H9 (cell line): ENCODE results near the gene NINJ1. TPM values are rescaled to one million over a fixed set of nuclear protein-coding genes. Genes with fewer than 3 reads are reported as not detected.

Experiments used
- DNase-seq: peaks from one replicate; pipeline ENCODE4 v3.0.0-alpha.2; 2017
- H2AFZ ChIP-seq: one replicate; pipeline ENCODE4 v1.6.1; 2013; ENCODE audit warnings: mild to moderate bottlenecking, low read length, control low read depth, moderate library complexity
- H2AK5ac ChIP-seq: 2 replicates; pipeline ENCODE4 v1.6.1; 2013; ENCODE audit warnings: low read length, control low read depth, mixed read lengths; ENCODE audit not compliant: insufficient read length
- H2BK120ac ChIP-seq: one replicate; pipeline ENCODE4 v1.6.1; 2013; ENCODE audit warnings: low read depth, mild to moderate bottlenecking, low read length, control low read depth, inconsistent platforms; ENCODE audit not compliant: poor library complexity, severe bottlenecking
- H2BK12ac ChIP-seq: 2 replicates; pipeline ENCODE4 v1.6.1; 2013; ENCODE audit warnings: low read length, control low read depth, mixed read lengths, low read depth; ENCODE audit not compliant: insufficient read length
- H2BK15ac ChIP-seq: 2 replicates; pipeline ENCODE4 v1.6.1; 2013; ENCODE audit warnings: low read depth, low read length, control low read depth
- H2BK20ac ChIP-seq: one replicate; pipeline ENCODE4 v1.6.1; 2013; ENCODE audit warnings: low read depth, mild to moderate bottlenecking, low read length, control low read depth, inconsistent platforms; ENCODE audit not compliant: poor library complexity, severe bottlenecking
- H2BK5ac ChIP-seq: 2 replicates; pipeline ENCODE4 v1.6.1; 2013; ENCODE audit warnings: low read length, control low read depth, mixed read lengths; ENCODE audit not compliant: insufficient read length
- H3K14ac ChIP-seq: 2 replicates; pipeline ENCODE4 v1.6.1; 2013; ENCODE audit warnings: low read length, control low read depth; ENCODE audit not compliant: insufficient read depth
- H3K18ac ChIP-seq: 2 replicates; pipeline ENCODE4 v1.6.1; 2013; ENCODE audit warnings: low read depth, mild to moderate bottlenecking, mixed read lengths, low read length, control low read depth; ENCODE audit not compliant: insufficient read length
- H3K23ac ChIP-seq: 2 replicates; pipeline ENCODE4 v1.6.1; 2013; ENCODE audit warnings: low read length, control low read depth, mixed read lengths, low read depth; ENCODE audit not compliant: insufficient read length
- H3K23me2 ChIP-seq: 2 replicates; pipeline ENCODE4 v1.6.1; 2013; ENCODE audit warnings: low read depth, mild to moderate bottlenecking, mixed read lengths, low read length, control low read depth; ENCODE audit not compliant: insufficient read length, poor library complexity, severe bottlenecking
- H3K27ac ChIP-seq: 2 replicates; pipeline ENCODE4 v1.5.1; 2013; ENCODE audit warnings: low read length, control low read depth, mixed read lengths, low read depth; ENCODE audit not compliant: insufficient read length
- H3K27me3 ChIP-seq: 2 replicates; pipeline ENCODE4 v1.6.1; 2013; ENCODE audit warnings: low read length, control low read depth, inconsistent platforms; ENCODE audit not compliant: insufficient read depth
- H3K4ac ChIP-seq: 2 replicates; pipeline ENCODE4 v1.6.1; 2013; ENCODE audit warnings: low read depth, mild to moderate bottlenecking, control low read depth, inconsistent platforms, low read length, moderate library complexity
- H3K4me1 ChIP-seq: 2 replicates; pipeline ENCODE4 v1.6.1; 2013; ENCODE audit warnings: low read length, control low read depth, inconsistent platforms; ENCODE audit not compliant: insufficient read depth
- H3K4me2 ChIP-seq: 2 replicates; pipeline ENCODE4 v1.6.1; 2013; ENCODE audit warnings: low read length, control low read depth, mixed read lengths; ENCODE audit not compliant: insufficient read length, insufficient read depth
- H3K56ac ChIP-seq: 2 replicates; pipeline ENCODE4 v1.6.1; 2013; ENCODE audit warnings: low read depth, mild to moderate bottlenecking, mixed read lengths, low read length, control low read depth; ENCODE audit not compliant: insufficient read length
- H3K79me1 ChIP-seq: 2 replicates; pipeline ENCODE4 v1.6.1; 2013; ENCODE audit warnings: low read depth, mild to moderate bottlenecking, moderate library complexity, low read length, control low read depth, inconsistent platforms; ENCODE audit not compliant: insufficient read depth, poor library complexity, severe bottlenecking
- H3K79me2 ChIP-seq: 2 replicates; pipeline ENCODE4 v1.6.1; 2013; ENCODE audit warnings: low read length, control low read depth, inconsistent platforms; ENCODE audit not compliant: insufficient read depth
- H3K9ac ChIP-seq: 2 replicates; pipeline ENCODE4 v1.6.1; 2013; ENCODE audit warnings: low read length, control low read depth, mixed read lengths; ENCODE audit not compliant: insufficient read length; ENCODE audit errors: extremely low read depth
- H3K9me3 ChIP-seq: one replicate; pipeline ENCODE4 v1.6.1; 2013; ENCODE audit warnings: low read depth, low read length, inconsistent platforms; ENCODE audit not compliant: control insufficient read depth
- H3T11ph ChIP-seq: one replicate; pipeline ENCODE4 v1.6.1; 2013; ENCODE audit warnings: mild to moderate bottlenecking, low read length, control low read depth, inconsistent platforms
- H4K20me1 ChIP-seq: one replicate; pipeline ENCODE4 v1.6.1; 2013; ENCODE audit not compliant: control insufficient read depth, insufficient read length, insufficient read depth
- H4K5ac ChIP-seq: 2 replicates; pipeline ENCODE4 v1.6.1; 2013; ENCODE audit warnings: low read depth, mild to moderate bottlenecking, mixed read lengths, low read length, control low read depth; ENCODE audit not compliant: insufficient read length
- H4K8ac ChIP-seq: replicated peaks from 2 replicates; pipeline ENCODE4 v1.6.1; 2013; ENCODE audit warnings: low read length, control low read depth, mixed read lengths, low read depth; ENCODE audit not compliant: insufficient read length
- H4K91ac ChIP-seq: 2 replicates; pipeline ENCODE4 v1.6.1; 2013; ENCODE audit warnings: low read depth, mild to moderate bottlenecking, moderate library complexity, mixed read lengths, low read length, control low read depth; ENCODE audit not compliant: insufficient read length
- H3K27ac Mint-ChIP-seq, 3 experiments: 2 replicates in 2 of 3; 3 replicates in 1 of 3; pipeline ENCODE4 v1.8.0; 2020 to 2021; ENCODE audit warnings: mixed read lengths in 3 of 3, mild to moderate bottlenecking in 1 of 3, moderate library complexity in 1 of 3
- H3K27me3 Mint-ChIP-seq: 2 replicates; pipeline ENCODE4 v1.8.0; 2021; ENCODE audit warnings: low read depth, mild to moderate bottlenecking, moderate library complexity, mixed read lengths
- H3K36me3 Mint-ChIP-seq, 3 experiments: 2 replicates in 2 of 3; 3 replicates in 1 of 3; pipeline ENCODE4 v1.8.0; 2020 to 2021; ENCODE audit warnings: low read depth in 3 of 3, mixed read lengths in 3 of 3; ENCODE audit not compliant: insufficient read depth in 1 of 3
- H3K4me1 Mint-ChIP-seq, 2 experiments: 2 replicates each; pipeline ENCODE4 v1.8.0; 2020; ENCODE audit warnings: mixed read lengths in 2 of 2
- H3K4me3 Mint-ChIP-seq, 2 experiments: 2 replicates in 1 of 2; 3 replicates in 1 of 2; pipeline ENCODE4 v1.8.0; 2020 to 2021; ENCODE audit warnings: mild to moderate bottlenecking in 2 of 2, mixed read lengths in 2 of 2, moderate library complexity in 1 of 2
- H3K9me3 Mint-ChIP-seq, 2 experiments: 2 replicates in 1 of 2; 3 replicates in 1 of 2; pipeline ENCODE4 v1.8.0; 2020; ENCODE audit warnings: mild to moderate bottlenecking in 2 of 2, mixed read lengths in 2 of 2, moderate library complexity in 1 of 2
- WGBS: extraction: QIAGEN DNeasy Blood & Tissue Kit; methylation state at CpG from one replicate; pipeline ENCODE4 v1.1.7; 2013; ENCODE audit warnings: missing lambda C conversion rate, low lambda C conversion rate, mixed read lengths; ENCODE audit not compliant: insufficient read length; ENCODE audit errors: extremely low coverage; 5-methylcytosine and 5-hydroxymethylcytosine counted together
- total RNA-seq: library from RNA; stranded (reverse); gene quantifications from 2 replicates; pipeline ENCODE4 v1.2.1, GENCODE V29; 2021
- TF ChIP-seq, protein P1 (sequence below): fragments of 200-600 bp; sonication (generic); conservative IDR thresholded peaks from 3 replicates; pipeline ENCODE4 v1.8.0; 2021; ENCODE audit warnings: antibody characterized with exemption, mild to moderate bottlenecking

NINJ1 gene
- total RNA-seq, 1 experiment from 2014 or later, result 28.9 TPM

DNA sequence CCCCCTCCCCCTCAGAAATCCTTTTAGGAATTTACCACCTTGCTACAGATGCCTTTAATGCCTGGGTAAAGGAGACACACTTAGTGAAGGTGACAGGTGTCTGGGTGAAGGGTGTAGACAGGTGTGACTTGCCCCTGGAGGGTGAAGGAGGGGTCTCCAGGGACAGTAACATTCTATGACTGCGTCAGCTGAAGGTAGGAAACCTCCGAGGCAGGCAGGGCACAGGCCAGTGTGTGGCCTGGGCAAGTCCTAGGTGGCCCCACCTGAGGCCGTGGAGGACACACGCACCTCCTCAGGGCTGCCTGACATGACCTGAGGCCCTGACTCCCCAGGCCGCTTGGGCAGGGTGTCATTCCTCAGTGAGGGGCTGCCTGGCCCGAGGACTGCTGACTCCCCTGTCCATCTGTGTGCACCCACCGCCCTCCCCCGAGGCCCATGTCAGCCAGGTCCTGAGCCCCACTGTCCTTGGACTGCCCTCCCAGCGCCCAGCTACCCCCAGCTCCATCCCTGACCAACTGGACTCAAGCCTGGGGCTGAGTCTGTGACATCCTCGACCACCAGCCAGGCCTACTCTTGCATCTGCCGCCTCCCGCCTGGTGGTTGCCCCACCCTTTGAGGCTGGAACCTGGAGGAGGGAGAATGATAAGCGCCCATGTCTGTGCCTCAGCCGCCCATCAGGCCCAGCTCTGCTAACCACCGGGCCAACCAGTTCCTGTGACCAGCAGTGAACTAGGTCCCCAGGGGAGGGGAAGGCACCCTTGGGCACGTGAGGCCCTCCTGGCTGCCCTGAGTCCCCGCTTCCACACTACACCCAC, 19.7 kb downstream of the NINJ1 start:
- Histone ChIP-seq H3K9ac (no peak overlapping the region), H3K56ac (no peak overlapping the region), H2BK120ac (no peak overlapping the region), H4K20me1 (no peaks in the 10 kb centered on the region), H3K9me3 (no peaks in the 10 kb centered on the region), H2BK20ac (no peak overlapping the region), H2BK15ac (no peak overlapping the region), H3K27ac (no peak overlapping the region), H4K91ac (no peak overlapping the region), H3K14ac (peak overlapping the region; percentile 30; the same call in 1 of the 2 replicates), H3K27me3 (no peaks in the 10 kb centered on the region), H2BK5ac (no peak overlapping the region), H3K4me2 (no peak overlapping the region), H2AK5ac (no peak overlapping the region), H4K8ac (no peak overlapping the region), H3K79me2 (no peaks in the 10 kb centered on the region), H2BK12ac (no peak overlapping the region), H4K5ac (no peak overlapping the region), H3K23ac (no peak overlapping the region), H3K4me1 (no peaks in the 10 kb centered on the region), H3K4ac (no peak overlapping the region), H3K79me1 (no peaks in the 10 kb centered on the region), H2AFZ (no peak overlapping the region), H3K23me2 (no peaks in the 10 kb centered on the region), H3K18ac (no peak overlapping the region), H3T11ph (no peak overlapping the region)
- Mint-ChIP-seq H3K27ac (peak overlapping the region in 2 of 3 experiments; percentile 76 to 81; a peak in 3 of 7 replicates), H3K27me3 (no peaks in the 10 kb centered on the region), H3K9me3 (no peaks in the 10 kb centered on the region), H3K4me3 (no peak overlapping the region), H3K4me1 (peaks cover 18 to 20% of the 10 kb centered on the region in 2 experiments), H3K36me3 (peaks cover 0 to 5% (median 3%) of the 10 kb centered on the region in 3 experiments; a peak in 4 of 7 replicates)
- DNase-seq, result no peak
- TF ChIP-seq, protein P1, sequence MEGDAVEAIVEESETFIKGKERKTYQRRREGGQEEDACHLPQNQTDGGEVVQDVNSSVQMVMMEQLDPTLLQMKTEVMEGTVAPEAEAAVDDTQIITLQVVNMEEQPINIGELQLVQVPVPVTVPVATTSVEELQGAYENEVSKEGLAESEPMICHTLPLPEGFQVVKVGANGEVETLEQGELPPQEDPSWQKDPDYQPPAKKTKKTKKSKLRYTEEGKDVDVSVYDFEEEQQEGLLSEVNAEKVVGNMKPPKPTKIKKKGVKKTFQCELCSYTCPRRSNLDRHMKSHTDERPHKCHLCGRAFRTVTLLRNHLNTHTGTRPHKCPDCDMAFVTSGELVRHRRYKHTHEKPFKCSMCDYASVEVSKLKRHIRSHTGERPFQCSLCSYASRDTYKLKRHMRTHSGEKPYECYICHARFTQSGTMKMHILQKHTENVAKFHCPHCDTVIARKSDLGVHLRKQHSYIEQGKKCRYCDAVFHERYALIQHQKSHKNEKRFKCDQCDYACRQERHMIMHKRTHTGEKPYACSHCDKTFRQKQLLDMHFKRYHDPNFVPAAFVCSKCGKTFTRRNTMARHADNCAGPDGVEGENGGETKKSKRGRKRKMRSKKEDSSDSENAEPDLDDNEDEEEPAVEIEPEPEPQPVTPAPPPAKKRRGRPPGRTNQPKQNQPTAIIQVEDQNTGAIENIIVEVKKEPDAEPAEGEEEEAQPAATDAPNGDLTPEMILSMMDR, result no peak
- WGBS, result no CpG with 5 or more reads among the region's 17 CpGs
